KMS-11 (cell line): ENCODE data around the gene GDNF.

ENCODE experiments used
- H2AFZ ChIP-seq: fragments of 200-600 bp; sonication (generic); 2 replicates; pipeline ENCODE4 v1.6.1; 2016; ENCODE audit warnings: antibody characterized with exemption, mixed run types, low read depth
- H3K27ac ChIP-seq: fragments of 200-600 bp; sonication (generic); 2 replicates; pipeline ENCODE4 v1.6.1; 2016; ENCODE audit warnings: mild to moderate bottlenecking, mixed run types
- H3K27me3 ChIP-seq: fragments of 200-600 bp; sonication (generic); 2 replicates; pipeline ENCODE4 v1.6.1; 2017; ENCODE audit warnings: mild to moderate bottlenecking, low read depth, mixed run types, moderate library complexity; ENCODE audit not compliant: insufficient read depth
- H3K36me3 ChIP-seq: fragments of 200-600 bp; sonication (generic); 2 replicates; pipeline ENCODE4 v1.6.1; 2017; ENCODE audit warnings: mild to moderate bottlenecking, mixed run types; ENCODE audit not compliant: insufficient read depth
- H3K4me1 ChIP-seq: fragments of 200-600 bp; sonication (generic); 2 replicates; pipeline ENCODE4 v1.6.1; 2016; ENCODE audit warnings: mild to moderate bottlenecking, low read depth, mixed run types; ENCODE audit not compliant: poor library complexity, severe bottlenecking
- H3K4me2 ChIP-seq: fragments of 200-600 bp; sonication (generic); 2 replicates; pipeline ENCODE4 v1.7.0; 2016; ENCODE audit warnings: mild to moderate bottlenecking, mixed run types
- H3K4me3 ChIP-seq: fragments of 200-600 bp; sonication (generic); IDR thresholded peaks from 2 replicates; pipeline ENCODE4 v1.6.1; 2017; ENCODE audit warnings: low read depth, low read length, mixed read lengths; ENCODE audit not compliant: insufficient read depth
- H3K79me2 ChIP-seq: fragments of 200-600 bp; sonication (generic); 2 replicates; pipeline ENCODE4 v1.6.1; 2016; ENCODE audit warnings: low read depth, mixed run types; ENCODE audit not compliant: insufficient read depth
- H3K9ac ChIP-seq: fragments of 200-600 bp; sonication (generic); 2 replicates; pipeline ENCODE4 v1.6.1; 2016; ENCODE audit warnings: mild to moderate bottlenecking, mixed run types
- H4K20me1 ChIP-seq: fragments of 200-600 bp; sonication (generic); 2 replicates; pipeline ENCODE4 v1.6.1; 2016; ENCODE audit warnings: mild to moderate bottlenecking, mixed run types; ENCODE audit not compliant: insufficient read depth
- TF ChIP-seq, protein P1 (sequence below): fragments of 200-600 bp; sonication (generic); conservative IDR thresholded peaks from 2 replicates; pipeline ENCODE4 v1.6.1; 2017; ENCODE audit warnings: low read depth, mild to moderate bottlenecking, antibody characterized with exemption, low read length, moderate library complexity, mixed read lengths

The GDNF gene

DNA sequence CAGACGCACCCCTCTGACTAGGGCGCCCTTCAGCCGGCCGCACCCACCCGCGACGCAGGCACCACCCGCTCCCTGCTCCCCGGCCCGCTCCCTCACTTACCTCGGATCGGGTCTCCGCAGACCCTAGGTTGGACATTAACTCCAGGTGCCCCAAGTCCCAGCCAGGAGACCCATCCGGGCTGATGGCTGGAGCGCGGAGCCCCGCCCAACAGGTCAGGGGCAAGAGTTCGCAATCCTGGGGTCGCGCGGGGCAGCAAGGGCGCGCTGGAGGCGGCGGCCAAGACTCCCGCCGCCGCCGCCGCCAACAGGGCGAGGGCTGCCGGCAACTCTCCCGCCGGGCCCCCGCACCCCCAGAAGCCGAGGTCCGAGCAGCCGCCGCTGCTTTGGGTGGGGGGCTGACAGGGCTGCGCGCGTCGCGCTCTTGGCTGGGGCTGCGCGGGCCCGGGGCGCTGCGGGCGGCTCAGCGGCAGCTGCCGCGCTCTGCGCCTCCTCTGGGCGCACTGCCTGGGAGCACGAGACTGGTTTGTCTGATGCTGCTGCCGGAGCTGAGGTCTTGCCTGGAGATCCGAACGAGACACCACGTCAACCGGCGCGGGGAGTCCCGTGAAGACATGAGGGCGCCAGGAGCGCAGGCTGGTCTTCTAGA, at the start of gene GDNF:
Gene GDNF, minus strand, starts transcription at position 635 of the 646 bp plus-strand sequence. CDS start 5,245 bp downstream, outside the sequence.
- H4K20me1 ChIP-seq, result no peaks in the 10 kb centered on the region
- H3K36me3 ChIP-seq, result no peaks in the 10 kb centered on the region
- no peak within 1 kb of the TSS for H2AFZ ChIP-seq
- H3K9ac ChIP-seq, result no peak within 1 kb of the TSS
- H3K4me2 ChIP-seq, result no peak within 1 kb of the TSS
- no peaks in the 10 kb centered on the region; the same call in none of the 2 replicates for H3K27me3 ChIP-seq
- H3K79me2 ChIP-seq, result no peaks in the 10 kb centered on the region
- no peak within 1 kb of the TSS for H3K4me3 ChIP-seq
- TF ChIP-seq, protein P1, sequence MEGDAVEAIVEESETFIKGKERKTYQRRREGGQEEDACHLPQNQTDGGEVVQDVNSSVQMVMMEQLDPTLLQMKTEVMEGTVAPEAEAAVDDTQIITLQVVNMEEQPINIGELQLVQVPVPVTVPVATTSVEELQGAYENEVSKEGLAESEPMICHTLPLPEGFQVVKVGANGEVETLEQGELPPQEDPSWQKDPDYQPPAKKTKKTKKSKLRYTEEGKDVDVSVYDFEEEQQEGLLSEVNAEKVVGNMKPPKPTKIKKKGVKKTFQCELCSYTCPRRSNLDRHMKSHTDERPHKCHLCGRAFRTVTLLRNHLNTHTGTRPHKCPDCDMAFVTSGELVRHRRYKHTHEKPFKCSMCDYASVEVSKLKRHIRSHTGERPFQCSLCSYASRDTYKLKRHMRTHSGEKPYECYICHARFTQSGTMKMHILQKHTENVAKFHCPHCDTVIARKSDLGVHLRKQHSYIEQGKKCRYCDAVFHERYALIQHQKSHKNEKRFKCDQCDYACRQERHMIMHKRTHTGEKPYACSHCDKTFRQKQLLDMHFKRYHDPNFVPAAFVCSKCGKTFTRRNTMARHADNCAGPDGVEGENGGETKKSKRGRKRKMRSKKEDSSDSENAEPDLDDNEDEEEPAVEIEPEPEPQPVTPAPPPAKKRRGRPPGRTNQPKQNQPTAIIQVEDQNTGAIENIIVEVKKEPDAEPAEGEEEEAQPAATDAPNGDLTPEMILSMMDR, result no peak
- peaks cover 3% of the 10 kb centered on the region for H3K4me1 ChIP-seq
- H3K27ac ChIP-seq, result no peak within 1 kb of the TSS

DNA sequence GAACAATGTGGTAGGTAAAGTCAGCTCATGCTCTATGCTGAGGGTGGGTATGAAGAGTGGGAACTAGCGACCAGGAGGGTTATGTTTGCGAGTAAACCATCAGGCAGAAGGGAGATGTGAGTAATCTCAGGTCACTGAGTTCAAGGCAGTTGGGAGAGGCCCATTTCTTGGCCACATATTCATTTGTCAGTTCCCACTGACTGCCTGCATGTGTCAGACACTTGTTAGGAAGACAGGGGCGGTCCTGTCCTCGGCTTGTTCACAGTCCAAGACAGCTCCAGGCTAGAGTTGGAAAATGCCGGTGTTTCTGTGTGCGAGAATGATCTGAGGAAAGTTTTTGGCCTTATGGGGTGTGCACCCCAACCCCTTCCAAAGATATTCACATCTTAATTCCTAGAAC, 48.6 kb upstream of the GDNF start:
- Histone ChIP-seq H4K20me1 (no peaks in the 10 kb centered on the region), H3K4me2 (no peak overlapping the region), H3K36me3 (no peaks in the 10 kb centered on the region), H3K4me3 (no peak overlapping the region), H3K4me1 (no peaks in the 10 kb centered on the region), H2AFZ (no peak overlapping the region), H3K79me2 (no peaks in the 10 kb centered on the region), H3K9ac (no peak overlapping the region), H3K27me3 (no peaks in the 10 kb centered on the region), H3K27ac (no peak overlapping the region)
- TF ChIP-seq, protein P1, result no peak

DNA sequence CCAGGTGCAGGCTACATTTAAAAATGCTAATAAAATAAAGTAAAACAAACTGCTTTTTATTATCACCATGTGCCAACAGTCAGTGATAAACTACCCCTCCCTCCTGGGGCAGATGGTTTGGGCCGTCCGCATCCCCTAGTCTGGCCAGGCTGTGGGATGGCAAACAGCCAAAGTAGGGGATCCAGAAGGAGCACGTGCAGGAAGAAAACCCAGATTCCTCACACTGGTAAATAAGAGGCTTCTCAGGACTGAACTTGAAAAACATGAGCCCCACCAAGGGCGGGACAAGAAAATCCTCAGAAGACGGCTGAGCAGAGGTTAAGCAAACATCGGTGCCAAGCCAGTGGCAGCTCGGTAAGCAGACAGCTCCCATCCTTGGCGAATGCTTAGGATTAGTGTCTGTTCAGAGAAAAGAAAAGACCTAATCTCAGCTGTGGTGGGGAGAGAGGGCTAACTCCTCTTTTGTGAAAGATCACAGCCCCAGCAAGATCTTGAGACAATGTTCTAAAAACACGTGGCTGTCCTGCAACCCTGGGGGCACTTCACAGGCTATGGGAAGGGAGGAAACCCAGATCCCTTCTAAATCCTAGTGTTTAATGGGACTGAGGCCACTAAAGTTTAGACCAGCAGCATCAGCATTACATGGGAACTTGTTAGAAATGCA, 46.5 kb upstream of the GDNF start:
- TF ChIP-seq, protein P1, result no peak
- Histone ChIP-seq H3K36me3 (no peaks in the 10 kb centered on the region), H3K27me3 (no peaks in the 10 kb centered on the region), H3K9ac (no peak overlapping the region), H3K4me2 (no peak overlapping the region), H3K4me3 (no peak overlapping the region), H2AFZ (no peak overlapping the region), H3K27ac (no peak overlapping the region), H3K79me2 (no peaks in the 10 kb centered on the region), H4K20me1 (no peaks in the 10 kb centered on the region), H3K4me1 (no peaks in the 10 kb centered on the region)

DNA sequence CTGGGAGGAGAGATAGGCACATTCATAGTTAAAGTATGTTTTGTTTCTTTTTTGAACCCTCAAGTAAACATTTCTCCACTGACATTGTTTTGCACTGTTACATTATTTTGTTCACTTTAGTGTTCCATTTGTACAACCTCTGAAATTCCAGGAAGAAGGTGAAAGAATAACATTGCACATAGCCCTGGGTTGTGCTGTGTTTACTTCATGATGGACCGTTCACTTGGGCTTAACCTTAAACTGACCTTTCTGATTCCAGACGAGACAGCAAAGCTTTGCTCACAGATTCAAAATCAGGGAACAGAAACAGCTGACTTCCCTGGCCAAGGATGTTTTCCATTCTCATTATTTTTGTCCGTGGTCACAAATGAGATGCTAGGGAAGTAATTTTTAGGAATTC, 42.8 kb upstream of the GDNF start:
- H3K27me3 ChIP-seq, result no peaks in the 10 kb centered on the region
- no peak overlapping the region for H3K4me2 ChIP-seq
- H3K79me2 ChIP-seq, result no peaks in the 10 kb centered on the region
- no peaks in the 10 kb centered on the region for H4K20me1 ChIP-seq
- TF ChIP-seq, protein P1, result no peak
- no peaks in the 10 kb centered on the region for H3K4me1 ChIP-seq
- H3K9ac ChIP-seq, result no peak overlapping the region
- H3K4me3 ChIP-seq, result no peak overlapping the region
- no peak overlapping the region for H2AFZ ChIP-seq
- no peak overlapping the region for H3K27ac ChIP-seq
- H3K36me3 ChIP-seq, result no peaks in the 10 kb centered on the region
